HG03442 (cell line): ENCODE data around the gene ITPRIPL1.

ENCODE experiments used
- ATAC-seq: cut with Tn5 transposase; IDR thresholded peaks from one replicate; pipeline ENCODE4 v1.9.1; 2021; ENCODE audit warnings: mild to moderate bottlenecking, moderate library complexity; ENCODE audit not compliant: unreplicated experiment

The ITPRIPL1 gene

DNA sequence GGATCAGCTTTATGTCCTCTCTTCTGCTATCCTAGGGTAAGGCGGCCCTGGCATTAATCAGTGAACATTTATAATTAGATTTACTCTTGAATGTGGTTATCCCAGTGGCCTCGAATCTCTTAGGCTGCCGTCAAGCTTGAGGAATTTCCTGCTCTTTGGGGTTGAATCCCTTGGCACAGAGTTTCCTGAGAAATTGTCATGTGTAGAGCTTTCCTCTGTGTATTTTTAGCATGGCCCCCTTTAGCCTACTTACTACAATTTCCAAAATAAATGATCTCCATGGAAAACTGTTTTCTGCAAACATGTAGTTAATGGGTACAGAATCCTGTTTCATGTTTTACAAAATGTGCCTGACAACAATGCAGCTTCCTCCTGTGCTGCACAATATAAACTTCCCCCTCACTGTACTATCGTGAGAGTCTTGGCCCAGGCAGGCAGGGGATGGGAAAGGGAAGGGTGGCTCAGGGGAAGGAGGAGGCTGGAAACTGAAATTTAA, 28.5 kb downstream of the ITPRIPL1 start:
- no peak for ATAC-seq

DNA sequence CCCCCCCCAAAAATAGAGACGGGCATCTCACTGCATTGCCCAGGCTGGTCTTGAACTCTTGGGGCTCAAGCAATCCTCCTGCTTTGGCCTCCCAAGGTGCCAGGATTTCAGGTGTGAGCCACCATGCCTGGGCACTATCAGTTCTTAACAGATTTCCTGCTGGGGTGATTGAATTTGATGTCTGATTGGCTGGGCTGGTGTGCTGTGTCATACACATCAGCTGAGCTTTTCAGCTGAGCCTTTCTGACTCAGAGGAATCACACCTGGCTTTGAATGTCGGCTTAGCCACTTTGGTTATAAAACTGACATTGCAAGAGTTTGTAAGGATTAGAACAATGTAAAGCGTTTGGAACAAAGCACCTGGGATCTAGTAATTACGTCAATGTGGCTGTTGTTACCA, 29.4 kb downstream of the ITPRIPL1 start:
- ATAC-seq: no peak

DNA sequence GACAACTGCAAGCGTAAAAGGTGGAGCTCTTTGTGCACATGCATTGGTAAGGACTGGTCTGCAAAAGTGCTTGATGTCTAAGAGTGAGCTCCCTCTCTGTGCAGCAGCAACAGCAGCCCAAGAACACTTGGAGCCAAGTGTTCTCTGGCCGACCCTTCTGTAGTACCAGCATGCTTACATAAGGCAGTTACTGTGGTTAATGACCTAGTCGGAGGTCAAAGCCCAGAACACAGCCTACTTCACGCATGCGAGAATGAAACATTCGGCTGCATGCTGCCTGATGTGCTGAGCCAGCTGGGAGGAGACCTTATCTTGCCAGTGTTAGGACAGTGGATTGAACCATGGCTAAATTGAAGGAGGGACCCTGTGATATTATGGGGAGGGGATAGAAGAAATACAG, 31.8 kb downstream of the ITPRIPL1 start:
- no peak for ATAC-seq

- no peak for ATAC-seq
Measured at GRCh38 chr2:96359310-96359709, 34.2 kb downstream of the ITPRIPL1 start.

DNA sequence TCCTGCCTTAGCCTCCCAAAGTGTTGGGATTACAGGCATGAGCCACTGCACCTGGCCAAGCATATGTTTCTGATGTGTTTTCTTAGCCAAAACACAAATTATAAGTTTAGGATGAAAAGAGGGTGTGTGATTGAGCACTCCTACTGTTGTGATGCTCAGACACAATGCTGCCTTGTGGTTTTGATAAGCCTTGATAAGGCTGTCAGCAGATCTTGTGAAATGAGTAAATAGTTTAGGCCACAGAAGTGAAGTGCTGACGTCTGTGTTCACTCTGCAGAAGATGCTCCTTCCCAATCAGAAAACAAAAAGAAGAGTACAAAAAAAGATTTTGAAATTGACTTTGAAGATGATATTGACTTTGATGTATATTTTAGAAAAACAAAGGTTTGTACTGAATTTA, 34.7 kb downstream of the ITPRIPL1 start:
- no peak for ATAC-seq

DNA sequence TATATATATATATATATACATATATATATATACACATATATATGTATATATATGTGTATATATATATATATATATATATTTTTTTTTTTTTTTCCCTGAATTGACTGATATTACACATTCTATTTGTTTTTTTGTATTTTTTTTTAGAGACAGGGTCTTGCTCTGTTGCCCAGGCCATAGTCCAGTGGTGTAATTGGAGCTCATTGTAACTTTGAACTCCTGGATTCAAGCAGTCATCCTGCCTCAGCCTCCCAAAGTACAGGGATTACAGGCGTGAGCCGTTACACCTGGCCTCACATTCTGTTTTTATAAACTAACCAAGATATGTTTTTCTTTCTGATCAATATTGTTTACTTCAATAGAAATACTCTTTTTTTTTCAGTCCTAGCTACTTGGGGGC, 36.6 kb downstream of the ITPRIPL1 start:
- ATAC-seq: no peak

- ATAC-seq: no peak
Measured at GRCh38 chr2:96369186-96369585, 44.1 kb downstream of the ITPRIPL1 start.

- no peak for ATAC-seq
Measured at GRCh38 chr2:96374211-96374951, 49.3 kb downstream of the ITPRIPL1 start.
